Right lobe of liver (tissue), 4 donors: ENCODE measurements around the gene NFIA.

Experiments used
- POLR2A ChIP-seq: fragments of 450-650 bp; IDR thresholded peaks from one replicate; pipeline ENCODE4 v1.6.1; 2017; ENCODE audit warnings: antibody characterized with exemption, mild to moderate bottlenecking
- TF ChIP-seq, protein P1 (sequence below), 4 donors: fragments of 200-600 bp in 3 of 4; fragments of 450-650 bp in 1 of 4; IDR thresholded peaks; one replicate each; pipeline versions ENCODE4 v1.5.1 to v1.8.0; 2016 to 2022; ENCODE audit warnings: antibody characterized with exemption in 4 of 4, mild to moderate bottlenecking in 2 of 4
- donor health status: DM: no; HTN: no; CAD: no.
- donor health status: DM: no; HTN: no; CAD: no.
- donor health status: DM: no; HTN: yes; CAD: no.

- TF ChIP-seq, protein P1, sequence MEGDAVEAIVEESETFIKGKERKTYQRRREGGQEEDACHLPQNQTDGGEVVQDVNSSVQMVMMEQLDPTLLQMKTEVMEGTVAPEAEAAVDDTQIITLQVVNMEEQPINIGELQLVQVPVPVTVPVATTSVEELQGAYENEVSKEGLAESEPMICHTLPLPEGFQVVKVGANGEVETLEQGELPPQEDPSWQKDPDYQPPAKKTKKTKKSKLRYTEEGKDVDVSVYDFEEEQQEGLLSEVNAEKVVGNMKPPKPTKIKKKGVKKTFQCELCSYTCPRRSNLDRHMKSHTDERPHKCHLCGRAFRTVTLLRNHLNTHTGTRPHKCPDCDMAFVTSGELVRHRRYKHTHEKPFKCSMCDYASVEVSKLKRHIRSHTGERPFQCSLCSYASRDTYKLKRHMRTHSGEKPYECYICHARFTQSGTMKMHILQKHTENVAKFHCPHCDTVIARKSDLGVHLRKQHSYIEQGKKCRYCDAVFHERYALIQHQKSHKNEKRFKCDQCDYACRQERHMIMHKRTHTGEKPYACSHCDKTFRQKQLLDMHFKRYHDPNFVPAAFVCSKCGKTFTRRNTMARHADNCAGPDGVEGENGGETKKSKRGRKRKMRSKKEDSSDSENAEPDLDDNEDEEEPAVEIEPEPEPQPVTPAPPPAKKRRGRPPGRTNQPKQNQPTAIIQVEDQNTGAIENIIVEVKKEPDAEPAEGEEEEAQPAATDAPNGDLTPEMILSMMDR (IDR thresholded peaks at IDR 0.05) = no peak
- no peak for TF ChIP-seq POLR2A
These were observed 59.7 kb downstream of the NFIA start for GRCh38 chr1:61142043-61142440.
